Measurements from ENCODE around the gene DSCAML1. TPM values are rescaled to one million over a fixed set of nuclear protein-coding genes. Genes with fewer than 3 reads are reported as not detected.

The DSCAML1 gene
- total and polyA plus RNA-seq, 2 donors: 0.32 to 0.47 TPM

GRCh38 chr11:117547195-117547850 lies 249.7 kb downstream of the DSCAML1 start:
- Histone ChIP-seq H3K27ac (ENCODE audit: low read depth in 1 of 2, low read length in 1 of 2) (no peak overlapping the region), H3K9me3 (ENCODE audit: control insufficient read depth in 2 of 2, insufficient read depth in 1 of 2, low read length in 1 of 2) (no peaks in the 10 kb centered on the region), H3K4me1 (ENCODE audit: control insufficient read depth in 2 of 2, insufficient read depth in 2 of 2, low read length in 2 of 2) (no peaks in the 10 kb centered on the region), H3K36me3 (ENCODE audit: control insufficient read depth in 2 of 2, insufficient read depth in 2 of 2, low read length in 1 of 2) (no peaks in the 10 kb centered on the region), H3K27me3 (ENCODE audit: control insufficient read depth in 2 of 2, insufficient read depth in 1 of 2, low read length in 1 of 2) (peaks cover 0 to 2% of the 10 kb centered on the region in 2 donors), H3K4me3 (ENCODE audit: low read length in 2 of 2) (no peak overlapping the region)
- no peak for DNase-seq (ENCODE audit: low read depth in 6 of 9, low spot score in 9 of 9)
- 94% methylated on average over 16 of the region's 16 CpGs for WGBS

DNA sequence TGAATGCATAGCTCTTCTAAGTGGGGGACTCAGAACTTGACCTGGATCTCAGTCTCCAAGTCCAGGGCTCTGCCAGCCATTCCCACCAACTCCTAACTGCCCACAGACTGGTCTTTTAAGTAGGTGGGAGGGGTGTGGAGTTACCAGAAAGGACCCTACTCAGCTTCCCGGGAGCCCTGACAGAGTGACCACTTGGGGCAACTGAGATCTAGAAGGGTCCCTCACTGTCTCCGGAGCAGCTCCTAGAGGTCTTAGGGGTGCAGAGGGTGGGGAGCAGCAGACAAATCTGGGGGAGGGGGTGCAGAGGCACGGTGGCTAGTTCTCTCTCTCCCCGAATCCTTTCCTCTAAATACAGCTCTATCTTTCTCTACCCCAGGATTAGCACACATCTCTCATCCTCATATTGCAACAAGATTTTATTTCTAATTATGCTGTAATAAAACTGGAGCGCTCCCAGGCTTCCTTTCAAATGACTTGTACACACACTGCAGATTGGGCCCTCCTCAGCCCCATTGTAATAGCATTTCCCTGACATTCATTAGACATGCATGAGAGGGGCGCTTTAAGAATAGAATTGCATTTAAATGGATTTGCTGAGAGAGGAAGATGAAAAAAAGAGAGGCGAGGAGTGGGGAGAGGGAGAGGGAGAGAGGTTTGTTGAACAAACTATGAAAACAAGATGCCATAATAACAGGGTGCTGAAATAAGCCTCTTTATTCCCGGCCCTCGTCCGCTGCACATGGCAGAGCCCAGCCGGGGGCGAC lies 250.4 kb downstream of the DSCAML1 start:
- Histone ChIP-seq H3K4me1 (ENCODE audit: control insufficient read depth in 2 of 2, insufficient read depth in 2 of 2, low read length in 2 of 2) (no peaks in the 10 kb centered on the region), H3K27ac (ENCODE audit: low read depth in 1 of 2, low read length in 1 of 2) (no peak overlapping the region), H3K4me3 (ENCODE audit: low read length in 2 of 2) (no peak overlapping the region), H3K27me3 (ENCODE audit: control insufficient read depth in 2 of 2, insufficient read depth in 1 of 2, low read length in 1 of 2) (peaks cover 0 to 2% of the 10 kb centered on the region in 2 donors), H3K36me3 (ENCODE audit: control insufficient read depth in 2 of 2, insufficient read depth in 2 of 2, low read length in 1 of 2) (no peaks in the 10 kb centered on the region), H3K9me3 (ENCODE audit: control insufficient read depth in 2 of 2, insufficient read depth in 1 of 2, low read length in 1 of 2) (no peaks in the 10 kb centered on the region)
- DNase-seq (ENCODE audit: low read depth in 6 of 9, low spot score in 9 of 9): no peak
- 95% methylated on average over 12 of the region's 12 CpGs for WGBS

DNA sequence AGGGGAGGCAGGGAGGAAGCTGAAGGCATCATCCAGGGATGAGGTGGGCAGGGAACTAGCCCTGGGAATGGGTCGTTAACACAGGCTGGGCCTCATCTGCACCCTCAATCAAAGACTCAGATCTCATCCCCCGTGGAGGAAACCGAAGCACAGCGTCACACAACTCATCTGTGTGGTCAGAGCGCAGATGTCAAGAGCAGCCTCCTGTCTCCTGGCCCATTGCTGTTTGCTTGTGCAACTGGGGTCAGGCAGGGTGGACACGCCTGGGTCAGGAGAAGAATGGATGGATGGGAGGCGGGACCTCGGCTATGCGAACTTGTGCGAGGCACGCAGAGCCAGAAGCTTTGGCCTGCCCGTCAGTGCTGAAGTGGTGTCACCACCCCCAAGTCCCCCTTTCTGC lies 251.3 kb downstream of the DSCAML1 start:
- H3K9me3 ChIP-seq (ENCODE audit: control insufficient read depth in 2 of 2, insufficient read depth in 1 of 2, low read length in 1 of 2): no peaks in the 10 kb centered on the region
- no peak for DNase-seq (ENCODE audit: low read depth in 6 of 9, low spot score in 9 of 9)
- no peak overlapping the region for H3K4me3 ChIP-seq (ENCODE audit: low read length in 2 of 2)
- no peaks in the 10 kb centered on the region for H3K4me1 ChIP-seq (ENCODE audit: control insufficient read depth in 2 of 2, insufficient read depth in 2 of 2, low read length in 2 of 2)
- H3K27ac ChIP-seq (ENCODE audit: low read depth in 1 of 2, low read length in 1 of 2): no peak overlapping the region
- H3K27me3 ChIP-seq (ENCODE audit: control insufficient read depth in 2 of 2, insufficient read depth in 1 of 2, low read length in 1 of 2): no peaks in the 10 kb centered on the region
- 95% methylated on average over 12 of the region's 12 CpGs for WGBS
- no peaks in the 10 kb centered on the region for H3K36me3 ChIP-seq (ENCODE audit: control insufficient read depth in 2 of 2, insufficient read depth in 2 of 2, low read length in 1 of 2)

DNA sequence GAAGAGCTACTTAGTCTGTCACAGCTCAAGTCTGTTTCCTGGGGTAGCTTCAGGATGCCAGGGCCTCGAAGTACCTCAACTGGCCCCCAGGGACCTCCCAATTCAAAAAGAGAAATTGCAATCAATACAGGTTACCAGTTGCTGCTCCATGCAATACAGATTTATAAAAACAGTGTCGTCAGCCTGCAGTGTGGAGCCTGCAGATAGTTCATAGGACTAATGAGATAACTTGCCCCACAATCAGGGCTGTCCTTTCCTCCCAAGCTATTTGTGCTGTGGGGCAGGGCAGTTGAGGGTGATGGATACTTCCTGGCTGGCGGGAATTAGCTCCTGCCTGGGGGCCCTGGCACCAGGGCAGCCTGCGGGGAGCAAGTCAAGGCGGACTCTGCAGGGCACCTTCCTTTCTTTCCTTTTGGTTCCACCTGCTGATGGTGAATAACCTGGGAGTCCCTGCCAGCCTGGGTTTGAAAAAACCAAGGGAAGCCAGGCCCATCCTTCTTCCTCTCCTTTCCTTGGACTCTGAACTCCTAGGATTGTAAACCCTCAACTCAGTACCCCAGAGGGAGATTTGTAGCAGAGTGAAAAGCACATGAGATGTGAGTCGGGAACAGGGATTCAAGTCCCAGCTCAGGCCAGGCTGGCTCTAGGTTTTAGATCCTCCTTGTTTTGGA lies 252.8 kb downstream of the DSCAML1 start:
- 94% methylated on average over 6 of the region's 6 CpGs for WGBS
- H3K36me3 ChIP-seq (ENCODE audit: control insufficient read depth in 2 of 2, insufficient read depth in 2 of 2, low read length in 1 of 2): no peaks in the 10 kb centered on the region
- H3K4me1 ChIP-seq (ENCODE audit: control insufficient read depth in 2 of 2, insufficient read depth in 2 of 2, low read length in 2 of 2): no peaks in the 10 kb centered on the region
- no peak overlapping the region for H3K4me3 ChIP-seq (ENCODE audit: low read length in 2 of 2)
- no peaks in the 10 kb centered on the region for H3K9me3 ChIP-seq (ENCODE audit: control insufficient read depth in 2 of 2, insufficient read depth in 1 of 2, low read length in 1 of 2)
- DNase-seq (ENCODE audit: low read depth in 6 of 9, low spot score in 9 of 9): no peak
- H3K27ac ChIP-seq (ENCODE audit: low read depth in 1 of 2, low read length in 1 of 2): no peak overlapping the region
- no peaks in the 10 kb centered on the region for H3K27me3 ChIP-seq (ENCODE audit: control insufficient read depth in 2 of 2, insufficient read depth in 1 of 2, low read length in 1 of 2)

- Histone ChIP-seq H3K36me3 (ENCODE audit: control insufficient read depth in 2 of 2, insufficient read depth in 2 of 2, low read length in 1 of 2) (no peaks in the 10 kb centered on the region), H3K9me3 (ENCODE audit: control insufficient read depth in 2 of 2, insufficient read depth in 1 of 2, low read length in 1 of 2) (no peaks in the 10 kb centered on the region), H3K27me3 (ENCODE audit: control insufficient read depth in 2 of 2, insufficient read depth in 1 of 2, low read length in 1 of 2) (peaks cover 0 to 2% of the 10 kb centered on the region in 2 donors), H3K4me3 (ENCODE audit: low read length in 2 of 2) (no peak overlapping the region), H3K27ac (ENCODE audit: low read depth in 1 of 2, low read length in 1 of 2) (no peak overlapping the region), H3K4me1 (ENCODE audit: control insufficient read depth in 2 of 2, insufficient read depth in 2 of 2, low read length in 2 of 2) (no peaks in the 10 kb centered on the region)
- 89% methylated on average over 2 of the region's 2 CpGs for WGBS
- no peak for DNase-seq (ENCODE audit: low read depth in 6 of 9, low spot score in 9 of 9)
Observed at GRCh38 chr11:117541211-117541610, 255.8 kb downstream of the DSCAML1 start.

DNA sequence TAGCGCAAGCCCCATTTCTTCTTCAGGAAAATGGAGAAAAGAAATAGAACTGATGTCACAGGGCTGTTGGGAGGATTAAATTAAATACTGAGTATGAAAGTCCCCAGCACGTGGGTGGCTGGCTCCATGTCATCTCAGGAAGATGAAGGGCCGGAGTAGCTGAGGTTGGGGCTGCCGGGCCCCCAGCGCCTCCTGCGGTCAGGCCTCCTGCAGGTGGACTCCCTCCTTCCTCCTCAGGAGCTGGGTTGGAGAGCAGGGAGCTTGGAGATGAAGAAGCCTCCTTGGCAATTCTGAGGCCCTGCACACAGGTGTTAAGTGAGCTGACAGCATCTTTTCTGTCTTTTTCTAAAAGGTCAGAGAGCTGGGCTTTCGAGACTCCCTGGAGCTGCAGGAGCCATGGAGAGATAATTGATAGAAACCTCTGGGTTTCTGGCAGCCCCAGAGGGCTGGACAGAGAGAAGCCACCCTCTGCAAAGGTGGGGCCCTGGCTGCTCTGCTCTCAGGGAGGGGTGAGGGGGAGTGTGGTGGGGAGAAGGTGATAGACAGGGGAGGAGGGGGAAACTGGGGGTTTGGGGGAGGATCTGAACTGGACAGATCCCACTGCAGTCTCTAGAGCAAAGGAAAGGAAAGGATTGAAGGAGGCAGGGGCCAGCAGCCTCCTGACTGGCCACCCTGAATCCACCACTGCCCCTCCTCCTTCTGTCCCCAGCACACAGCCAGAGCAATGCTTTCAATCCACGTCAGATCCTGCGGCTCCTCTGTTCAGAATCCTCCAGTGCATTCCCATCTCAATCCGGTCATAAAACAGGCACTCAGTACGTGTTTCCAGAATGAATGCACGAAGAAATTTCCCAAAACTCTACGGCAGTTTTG lies 258.5 kb downstream of the DSCAML1 start:
- Histone ChIP-seq H3K4me3 (ENCODE audit: low read length in 2 of 2) (no peak overlapping the region), H3K27ac (ENCODE audit: low read depth in 1 of 2, low read length in 1 of 2) (no peak overlapping the region), H3K9me3 (ENCODE audit: control insufficient read depth in 2 of 2, insufficient read depth in 1 of 2, low read length in 1 of 2) (no peaks in the 10 kb centered on the region), H3K27me3 (ENCODE audit: control insufficient read depth in 2 of 2, insufficient read depth in 1 of 2, low read length in 1 of 2) (peaks cover 0 to 5% of the 10 kb centered on the region in 2 donors), H3K36me3 (ENCODE audit: control insufficient read depth in 2 of 2, insufficient read depth in 2 of 2, low read length in 1 of 2) (no peaks in the 10 kb centered on the region), H3K4me1 (ENCODE audit: control insufficient read depth in 2 of 2, insufficient read depth in 2 of 2, low read length in 2 of 2) (no peaks in the 10 kb centered on the region)
- WGBS: 86% methylated on average over 13 of the region's 13 CpGs
- DNase-seq (ENCODE audit: low read depth in 6 of 9, low spot score in 9 of 9): no peak

- no peak for DNase-seq (ENCODE audit: low read depth in 6 of 9, low spot score in 9 of 9)
- H3K9me3 ChIP-seq (ENCODE audit: control insufficient read depth in 2 of 2, insufficient read depth in 1 of 2, low read length in 1 of 2): no peaks in the 10 kb centered on the region
- no peaks in the 10 kb centered on the region for H3K36me3 ChIP-seq (ENCODE audit: control insufficient read depth in 2 of 2, insufficient read depth in 2 of 2, low read length in 1 of 2)
- no peak overlapping the region for H3K27ac ChIP-seq (ENCODE audit: low read depth in 1 of 2, low read length in 1 of 2)
- H3K27me3 ChIP-seq (ENCODE audit: control insufficient read depth in 2 of 2, insufficient read depth in 1 of 2, low read length in 1 of 2): peaks cover 0 to 5% of the 10 kb centered on the region in 2 donors
- no peaks in the 10 kb centered on the region for H3K4me1 ChIP-seq (ENCODE audit: control insufficient read depth in 2 of 2, insufficient read depth in 2 of 2, low read length in 2 of 2)
- no peak overlapping the region for H3K4me3 ChIP-seq (ENCODE audit: low read length in 2 of 2)
- WGBS: 87% methylated on average over 11 of the region's 11 CpGs
Observed at GRCh38 chr11:117535850-117536411, 261.1 kb downstream of the DSCAML1 start.

GRCh38 chr11:117535201-117535849 lies 261.7 kb downstream of the DSCAML1 start:
- 82% methylated on average over 19 of the region's 19 CpGs for WGBS
- no peaks in the 10 kb centered on the region for H3K4me1 ChIP-seq (ENCODE audit: control insufficient read depth in 2 of 2, insufficient read depth in 2 of 2, low read length in 2 of 2)
- no peaks in the 10 kb centered on the region for H3K36me3 ChIP-seq (ENCODE audit: control insufficient read depth in 2 of 2, insufficient read depth in 2 of 2, low read length in 1 of 2)
- no peak overlapping the region for H3K27ac ChIP-seq (ENCODE audit: low read depth in 1 of 2, low read length in 1 of 2)
- H3K27me3 ChIP-seq (ENCODE audit: control insufficient read depth in 2 of 2, insufficient read depth in 1 of 2, low read length in 1 of 2): peaks cover 0 to 5% of the 10 kb centered on the region in 2 donors
- no peaks in the 10 kb centered on the region for H3K9me3 ChIP-seq (ENCODE audit: control insufficient read depth in 2 of 2, insufficient read depth in 1 of 2, low read length in 1 of 2)
- DNase-seq (ENCODE audit: low read depth in 6 of 9, low spot score in 9 of 9): no peak
- H3K4me3 ChIP-seq (ENCODE audit: low read length in 2 of 2): no peak overlapping the region

Measured in thymus (tissue), 11 donors.